ENCODE data around the gene CLEC2B.

Gene CLEC2B

GRCh38 chr12:9869307-9870161 lies at the start of gene CLEC2B:
CLEC2B (minus strand) TSS chr12:9869354.
- no peak within 1 kb of the TSS for H3K27ac ChIP-seq
- no peak for TF ChIP-seq CTCF (IDR thresholded peaks at IDR 0.05)
- TF ChIP-seq ZFX (IDR thresholded peaks at IDR 0.05; ENCODE audit: borderline replicate concordance): no peak

- no peak overlapping the region for H3K27ac ChIP-seq
- TF ChIP-seq ZFX (IDR thresholded peaks at IDR 0.05; ENCODE audit: borderline replicate concordance) (no peak), CTCF (IDR thresholded peaks at IDR 0.05) (no peak)
Observed at GRCh38 chr12:9911708-9912107, 42.6 kb upstream of the CLEC2B start.

- TF ChIP-seq ZFX (IDR thresholded peaks at IDR 0.05; ENCODE audit: borderline replicate concordance) (no peak), CTCF (IDR thresholded peaks at IDR 0.05) (no peak)
- no peak overlapping the region for H3K27ac ChIP-seq
Observed at GRCh38 chr12:9910716-9911421, 41.7 kb upstream of the CLEC2B start.

GRCh38 chr12:9909724-9910123 lies 40.6 kb upstream of the CLEC2B start:
- H3K27ac ChIP-seq: no peak overlapping the region
- TF ChIP-seq ZFX (IDR thresholded peaks at IDR 0.05; ENCODE audit: borderline replicate concordance): no peak
- no peak for TF ChIP-seq CTCF (IDR thresholded peaks at IDR 0.05)

GRCh38 chr12:9908350-9908749 lies 39.2 kb upstream of the CLEC2B start:
- TF ChIP-seq CTCF (IDR thresholded peaks at IDR 0.05) (no peak), ZFX (IDR thresholded peaks at IDR 0.05; ENCODE audit: borderline replicate concordance) (no peak)

GRCh38 chr12:9907769-9908168 lies 38.6 kb upstream of the CLEC2B start:
- no peak overlapping the region for H3K27ac ChIP-seq
- no peak for TF ChIP-seq CTCF (IDR thresholded peaks at IDR 0.05)
- no peak for TF ChIP-seq ZFX (IDR thresholded peaks at IDR 0.05; ENCODE audit: borderline replicate concordance)

More at GRCh38 chr12:9908350-9908749, 39.2 kb upstream of the CLEC2B start:
- H3K27ac ChIP-seq: no peak overlapping the region

GRCh38 chr12:9906873-9907272 lies 37.7 kb upstream of the CLEC2B start:
- H3K27ac ChIP-seq: no peak overlapping the region
- no peak for TF ChIP-seq CTCF (IDR thresholded peaks at IDR 0.05)
- TF ChIP-seq ZFX (IDR thresholded peaks at IDR 0.05; ENCODE audit: borderline replicate concordance): no peak
